ENCODE results near the gene TBCC. TPM values are rescaled to one million over a fixed set of nuclear protein-coding genes. Genes with fewer than 3 reads are reported as not detected.

Gene TBCC
- total RNA-seq, 6 donors from 2014 or later, result 14.3 to 34.7 (median 24.2) TPM

GRCh38 chr6:42754759-42755158, 8.9 kb upstream of the TBCC start:
- ATAC-seq (ENCODE audit: low FRiP score in 2 of 2), result no peak
- 95 to 97% methylated on average over 5 of the region's 5 CpGs for WGBS, 2 donors
- TF ChIP-seq EP300 (IDR thresholded peaks at IDR 0.05), result no peak
- no peak for TF ChIP-seq POLR2A (IDR thresholded peaks at IDR 0.05)
- TF ChIP-seq POLR2AphosphoS5 (IDR thresholded peaks at IDR 0.05), result no peak
- no peak for TF ChIP-seq CTCF (IDR thresholded peaks at IDR 0.05)

GRCh38 chr6:42751055-42751454, 5.2 kb upstream of the TBCC start:
- Histone ChIP-seq H3K4me1 (peaks cover 0 to 20% (median 12%) of the 10 kb centered on the region in 4 donors), H3K27me3 (no peaks in the 10 kb centered on the region), H3K27ac (no peak overlapping the region), H3K9me3 (no peaks in the 10 kb centered on the region), H3K36me3 (no peaks in the 10 kb centered on the region), H3K4me3 (no peak overlapping the region)
- ATAC-seq (ENCODE audit: low FRiP score in 2 of 2) (no peak), DNase-seq (no peak)
- WGBS, 2 donors, result 84 to 85% methylated on average over 3 of the region's 3 CpGs
- TF ChIP-seq CTCF (IDR thresholded peaks at IDR 0.05), result no peak
- TF ChIP-seq EP300 (IDR thresholded peaks at IDR 0.05), result no peak
- no peak for TF ChIP-seq POLR2AphosphoS5 (IDR thresholded peaks at IDR 0.05)
- no peak for TF ChIP-seq POLR2A (IDR thresholded peaks at IDR 0.05)

More at GRCh38 chr6:42754759-42755158, 8.9 kb upstream of the TBCC start:
- DNase-seq, result no peak
- no peak overlapping the region for H3K4me3 ChIP-seq
- H3K9me3 ChIP-seq, result no peaks in the 10 kb centered on the region
- no peaks in the 10 kb centered on the region for H3K27me3 ChIP-seq
- peaks cover 0 to 4% (median 2%) of the 10 kb centered on the region in 4 donors for H3K36me3 ChIP-seq
- H3K27ac ChIP-seq, result no peak overlapping the region
- H3K4me1 ChIP-seq, result no peaks in the 10 kb centered on the region

- H3K9me3 ChIP-seq, result no peaks in the 10 kb centered on the region
- H3K27me3 ChIP-seq, result no peaks in the 10 kb centered on the region
- H3K4me3 ChIP-seq, result peak overlapping the region in 3 of 4 donors; percentile 62 to 99 (median 67)
- no peaks in the 10 kb centered on the region for H3K36me3 ChIP-seq
- DNase-seq (no peak), ATAC-seq (ENCODE audit: low FRiP score in 2 of 2) (no peak)
- WGBS, 2 donors, result 55 to 59% methylated on average over 8 of the region's 8 CpGs
- H3K27ac ChIP-seq, result peak overlapping the region in 2 of 4 donors; percentile 9 to 89
- peaks cover 17 to 40% (median 28%) of the 10 kb centered on the region in 4 donors for H3K4me1 ChIP-seq
- TF ChIP-seq EP300 (IDR thresholded peaks at IDR 0.05) (no peak), CTCF (IDR thresholded peaks at IDR 0.05) (no peak), POLR2AphosphoS5 (IDR thresholded peaks at IDR 0.05) (no peak), POLR2A (IDR thresholded peaks at IDR 0.05) (no peak)
Measured at GRCh38 chr6:42748203-42748898, 2.4 kb upstream of the TBCC start.

GRCh38 chr6:42746463-42747391, 824 bp upstream of the TBCC start:
- TF ChIP-seq POLR2AphosphoS5 (IDR thresholded peaks at IDR 0.05) (peak; percentile 85 to 96), CTCF (IDR thresholded peaks at IDR 0.05) (no peak), POLR2A (IDR thresholded peaks at IDR 0.05) (peak in 3 of 4 donors; percentile 61 to 92 (median 78)), EP300 (IDR thresholded peaks at IDR 0.05) (no peak)
- Histone ChIP-seq H3K4me1 (peaks cover 20 to 40% (median 28%) of the 10 kb centered on the region in 4 donors), H3K4me3 (peak overlapping the region; percentile 62 to 99 (median 76)), H3K27me3 (no peaks in the 10 kb centered on the region), H3K27ac (peak overlapping the region; percentile 88 to 96 (median 92)), H3K9me3 (no peaks in the 10 kb centered on the region), H3K36me3 (no peaks in the 10 kb centered on the region)
- WGBS, 2 donors, result 0% methylated on average over 46 to 53 of the region's 55 CpGs
- ATAC-seq (ENCODE audit: low FRiP score in 2 of 2) (peak; percentile 90 to 94), DNase-seq (peak; percentile 86 to 95)
